K562 (cell line): ENCODE results near the gene ZSCAN5C. TPM values are rescaled to one million over a fixed set of nuclear protein-coding genes. Genes with fewer than 3 reads are reported as not detected.

Source experiments
- ARID2 ChIP-seq: fragments of 450-650 bp; IDR thresholded peaks from 2 replicates; pipeline ENCODE4 v1.6.1; 2017; ENCODE audit warnings: antibody characterized with exemption, mild to moderate bottlenecking
- CBX2 ChIP-seq: fragments of 200-600 bp; sonication (generic); IDR thresholded peaks from one replicate; pipeline ENCODE4 v1.6.1; 2012; ENCODE audit warnings: mild to moderate bottlenecking, low read length, inconsistent platforms; ENCODE audit not compliant: insufficient read depth, poor library complexity, severe bottlenecking
- CEBPB ChIP-seq: fragments of 450-650 bp; IDR thresholded peaks from 2 replicates; pipeline ENCODE4 v1.6.1; 2016; ENCODE audit warnings: missing genetic modification characterization, missing compliant biosample characterization
- E2F3 ChIP-seq: fragments of 250-450 bp; sonication (Bioruptor Pico); IDR thresholded peaks from 2 replicates; pipeline ENCODE4 v1.4.0; 2020; ENCODE audit warnings: mild to moderate bottlenecking
- HIVEP1 ChIP-seq: fragments of 250-450 bp; sonication (Bioruptor Pico); IDR thresholded peaks from 2 replicates; pipeline ENCODE4 v1.4.0; 2020; ENCODE audit warnings: mild to moderate bottlenecking
- MECOM ChIP-seq: fragments of 250-450 bp; sonication (Bioruptor Pico); IDR thresholded peaks from 2 replicates; pipeline ENCODE4 v1.8.0; 2022; ENCODE audit warnings: inconsistent platforms
- MEF2D ChIP-seq: conservative IDR thresholded peaks from 2 replicates; pipeline ENCODE4 v1.6.1; 2016; ENCODE audit warnings: low read depth, missing genetic modification characterization, missing compliant biosample characterization
- NCOA6 ChIP-seq: fragments of 450-650 bp; IDR thresholded peaks from 2 replicates; pipeline ENCODE4 v1.6.1; 2017; ENCODE audit warnings: mild to moderate bottlenecking
- PHTF2 ChIP-seq: fragments of 250-450 bp; sonication (Bioruptor Pico); IDR thresholded peaks from 2 replicates; pipeline ENCODE4 v1.5.0; 2021; ENCODE audit warnings: mild to moderate bottlenecking
- POLR2H ChIP-seq: IDR thresholded peaks from 2 replicates; pipeline ENCODE4 v1.6.1; 2016; ENCODE audit warnings: missing genetic modification characterization, low read depth, mild to moderate bottlenecking, control low read depth, missing compliant biosample characterization, moderate library complexity
- RFX7 ChIP-seq: fragments of 250-450 bp; sonication (Bioruptor Pico); IDR thresholded peaks from 2 replicates; pipeline ENCODE4 v1.5.1; 2021; ENCODE audit warnings: mild to moderate bottlenecking
- ZNF57 ChIP-seq: fragments of 450-650 bp; formaldehyde crosslinking; IDR thresholded peaks from 2 replicates; pipeline ENCODE4 v1.4.0; 2020; ENCODE audit warnings: mild to moderate bottlenecking, moderate library complexity
- polyA plus RNA-seq, 8 experiments: library from polyadenylated mRNA; depleted of rRNA in 4 of 8; stranded (reverse) in 5 of 8; unstranded in 3 of 8; fragments of >200 nt; fragmentation: Nextera tagmentation in 2 of 8; fragmentation: Illumina TruSeq in 1 of 8; extraction: Ambion mirVana in 2 of 8; extraction: Trizol in 1 of 8; gene quantifications; 2 replicates each; pipeline versions ENCODE4 v1.2.1 to v1.2.3, GENCODE V29; 2011 to 2014; ENCODE audit warnings: inconsistent platforms in 1 of 8, missing spikeins in 1 of 8
- total RNA-seq, 7 experiments: library from RNA; depleted of rRNA in 6 of 7; stranded (reverse); fragments of >200 nt in 6 of 7; fragmentation: Illumina TruSeq in 2 of 7; extraction: Trizol in 2 of 7; gene quantifications; 2 replicates each; pipeline versions ENCODE4 v1.2.1 to v1.2.3, GENCODE V29; 2011 to 2021; ENCODE audit warnings: low replicate concordance in 1 of 7
- TF ChIP-seq, protein P1 (sequence below): fragments of 250-450 bp; sonication (Bioruptor Pico); IDR thresholded peaks from 2 replicates; pipeline ENCODE4 v1.5.1; 2021; ENCODE audit warnings: mild to moderate bottlenecking
- TF ChIP-seq, protein P2 (sequence below): sonication (generic); formaldehyde crosslinking; IDR thresholded peaks from 2 replicates; pipeline ENCODE4 v1.8.1; 2023; ENCODE audit warnings: mild to moderate bottlenecking, missing genetic modification reagents, moderate library complexity
- TF ChIP-seq, protein P3 (sequence below): sonication (generic); formaldehyde crosslinking; IDR thresholded peaks from 2 replicates; pipeline ENCODE4 v1.8.0; 2022; ENCODE audit warnings: mild to moderate bottlenecking, missing genetic modification reagents, borderline replicate concordance
- TF ChIP-seq, protein P4 (sequence below): sonication (generic); formaldehyde crosslinking; IDR thresholded peaks from 2 replicates; pipeline ENCODE4 v1.8.0; 2022; ENCODE audit warnings: missing genetic modification reagents, mild to moderate bottlenecking, moderate library complexity, borderline replicate concordance

ZSCAN5C gene
- total and polyA plus RNA-seq, 9 of the 15 experiments (the other 6 are each of a cell fraction or from before 2014, with no cell fraction given) = 0.07 TPM; not detected in 8

DNA sequence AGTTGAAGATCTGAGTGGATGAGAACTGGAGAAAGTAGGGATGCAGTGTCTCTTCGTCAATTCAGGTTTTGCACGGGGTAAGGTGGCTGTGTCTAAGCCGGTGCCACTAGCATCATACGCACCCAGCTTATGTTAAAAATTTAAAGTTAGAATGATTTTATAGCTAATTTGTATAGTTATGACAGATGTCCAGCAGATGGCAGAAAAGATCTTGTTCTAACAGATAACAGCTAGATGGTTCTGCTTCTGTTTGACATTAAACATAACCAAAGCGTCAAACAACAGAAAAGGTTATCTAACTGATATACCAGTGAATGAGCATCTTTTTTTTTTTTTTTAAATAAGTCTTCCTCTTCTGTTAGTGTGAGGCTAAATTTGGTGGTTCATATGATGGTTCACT lies 51.7 kb downstream of the ZSCAN5C start (continued):
- TF ChIP-seq, protein P1, sequence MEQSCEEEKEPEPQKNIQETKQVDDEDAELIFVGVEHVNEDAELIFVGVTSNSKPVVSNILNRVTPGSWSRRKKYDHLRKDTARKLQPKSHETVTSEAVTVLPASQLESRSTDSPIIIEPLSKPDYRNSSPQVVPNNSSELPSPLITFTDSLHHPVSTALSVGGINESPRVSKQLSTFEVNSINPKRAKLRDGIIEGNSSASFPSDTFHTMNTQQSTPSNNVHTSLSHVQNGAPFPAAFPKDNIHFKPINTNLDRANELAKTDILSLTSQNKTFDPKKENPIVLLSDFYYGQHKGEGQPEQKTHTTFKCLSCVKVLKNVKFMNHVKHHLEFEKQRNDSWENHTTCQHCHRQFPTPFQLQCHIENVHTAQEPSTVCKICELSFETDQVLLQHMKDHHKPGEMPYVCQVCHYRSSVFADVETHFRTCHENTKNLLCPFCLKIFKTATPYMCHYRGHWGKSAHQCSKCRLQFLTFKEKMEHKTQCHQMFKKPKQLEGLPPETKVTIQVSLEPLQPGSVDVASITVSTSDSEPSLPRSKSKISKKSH (CRISPR knock-in tag) = no peak
- TF ChIP-seq HIVEP1 (CRISPR knock-in tag) = no peak
- TF ChIP-seq, protein P2, sequence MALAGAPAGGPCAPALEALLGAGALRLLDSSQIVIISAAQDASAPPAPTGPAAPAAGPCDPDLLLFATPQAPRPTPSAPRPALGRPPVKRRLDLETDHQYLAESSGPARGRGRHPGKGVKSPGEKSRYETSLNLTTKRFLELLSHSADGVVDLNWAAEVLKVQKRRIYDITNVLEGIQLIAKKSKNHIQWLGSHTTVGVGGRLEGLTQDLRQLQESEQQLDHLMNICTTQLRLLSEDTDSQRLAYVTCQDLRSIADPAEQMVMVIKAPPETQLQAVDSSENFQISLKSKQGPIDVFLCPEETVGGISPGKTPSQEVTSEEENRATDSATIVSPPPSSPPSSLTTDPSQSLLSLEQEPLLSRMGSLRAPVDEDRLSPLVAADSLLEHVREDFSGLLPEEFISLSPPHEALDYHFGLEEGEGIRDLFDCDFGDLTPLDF (CRISPR knock-in tag) = no peak
- TF ChIP-seq ARID2 = 0 out of 2 replicates have a peak, but pooled peaks have one; percentile 33
- TF ChIP-seq CBX2 = no peak
- TF ChIP-seq E2F3 (CRISPR knock-in tag) = no peak
- no peak for TF ChIP-seq MEF2D (tag)
- TF ChIP-seq, protein P3, sequence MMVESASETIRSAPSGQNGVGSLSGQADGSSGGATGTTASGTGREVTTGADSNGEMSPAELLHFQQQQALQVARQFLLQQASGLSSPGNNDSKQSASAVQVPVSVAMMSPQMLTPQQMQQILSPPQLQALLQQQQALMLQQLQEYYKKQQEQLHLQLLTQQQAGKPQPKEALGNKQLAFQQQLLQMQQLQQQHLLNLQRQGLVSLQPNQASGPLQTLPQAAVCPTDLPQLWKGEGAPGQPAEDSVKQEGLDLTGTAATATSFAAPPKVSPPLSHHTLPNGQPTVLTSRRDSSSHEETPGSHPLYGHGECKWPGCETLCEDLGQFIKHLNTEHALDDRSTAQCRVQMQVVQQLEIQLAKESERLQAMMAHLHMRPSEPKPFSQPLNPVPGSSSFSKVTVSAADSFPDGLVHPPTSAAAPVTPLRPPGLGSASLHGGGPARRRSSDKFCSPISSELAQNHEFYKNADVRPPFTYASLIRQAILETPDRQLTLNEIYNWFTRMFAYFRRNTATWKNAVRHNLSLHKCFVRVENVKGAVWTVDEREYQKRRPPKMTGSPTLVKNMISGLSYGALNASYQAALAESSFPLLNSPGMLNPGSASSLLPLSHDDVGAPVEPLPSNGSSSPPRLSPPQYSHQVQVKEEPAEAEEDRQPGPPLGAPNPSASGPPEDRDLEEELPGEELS = no peak
- no peak for TF ChIP-seq ZNF57
- TF ChIP-seq RFX7 (CRISPR knock-in tag) = no peak
- TF ChIP-seq CEBPB (tag) = no peak
- no peak for TF ChIP-seq MECOM (CRISPR knock-in tag)
- TF ChIP-seq, protein P4, sequence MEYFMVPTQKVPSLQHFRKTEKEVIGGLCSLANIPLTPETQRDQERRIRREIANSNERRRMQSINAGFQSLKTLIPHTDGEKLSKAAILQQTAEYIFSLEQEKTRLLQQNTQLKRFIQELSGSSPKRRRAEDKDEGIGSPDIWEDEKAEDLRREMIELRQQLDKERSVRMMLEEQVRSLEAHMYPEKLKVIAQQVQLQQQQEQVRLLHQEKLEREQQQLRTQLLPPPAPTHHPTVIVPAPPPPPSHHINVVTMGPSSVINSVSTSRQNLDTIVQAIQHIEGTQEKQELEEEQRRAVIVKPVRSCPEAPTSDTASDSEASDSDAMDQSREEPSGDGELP (CRISPR knock-in tag) = no peak
- TF ChIP-seq PHTF2 (CRISPR knock-in tag) = no peak
- TF ChIP-seq NCOA6 = no peak
- no peak for TF ChIP-seq POLR2H
